Transverse colon (tissue), 4 donors: Measurements from ENCODE around the gene MC1R. TPM values are rescaled to one million over a fixed set of nuclear protein-coding genes. Genes with fewer than 3 reads are reported as not detected.

Experiments used
- DNase-seq: peaks from one replicate; pipeline ENCODE4 v3.0.0-alpha.2; 2019
- H3K27ac ChIP-seq, 4 donors: fragments of 200-600 bp; sonication (generic); 2 replicates each; pipeline ENCODE4 v1.5.1; 2016 to 2018; ENCODE audit warnings: inconsistent platforms in 4 of 4
- H3K27me3 ChIP-seq: fragments of 200-600 bp; sonication (generic); 2 replicates; pipeline ENCODE4 v1.5.1; 2017; ENCODE audit warnings: inconsistent platforms
- H3K36me3 ChIP-seq, 4 donors: fragments of 200-600 bp; sonication (generic); 2 replicates each; pipeline ENCODE4 v1.5.1; 2017 to 2019; ENCODE audit warnings: inconsistent platforms in 4 of 4
- H3K4me1 ChIP-seq, 4 donors: fragments of 200-600 bp; sonication (generic); 2 replicates each; pipeline ENCODE4 v1.5.1; 2017 to 2020; ENCODE audit warnings: inconsistent platforms in 4 of 4
- H3K4me3 ChIP-seq, 4 donors: fragments of 200-600 bp; sonication (generic); 1 replicate in 1 of 4; 2 replicates in 3 of 4; pipeline versions ENCODE4 v1.5.1 to v1.6.1; 2017 to 2019; ENCODE audit warnings: inconsistent platforms in 4 of 4
- H3K9me3 ChIP-seq, 2 donors: fragments of 200-600 bp; sonication (generic); 2 replicates each; pipeline ENCODE4 v1.5.1; 2017 to 2019; ENCODE audit warnings: inconsistent platforms in 2 of 2
- CTCF ChIP-seq, 5 experiments: fragments of 200-600 bp in 3 of 5; fragments of 450-650 bp in 2 of 5; sonication (generic) in 3 of 5; IDR thresholded peaks; 1 replicate in 2 of 5; 2 replicates in 3 of 5; pipeline ENCODE4 v1.5.1; 2016 to 2017; ENCODE audit warnings: antibody characterized with exemption in 5 of 5, inconsistent platforms in 3 of 5, mild to moderate bottlenecking in 2 of 5, moderate library complexity in 1 of 5
- EP300 ChIP-seq: sonication (generic); formaldehyde crosslinking; IDR thresholded peaks from one replicate; pipeline ENCODE4 v1.6.1; 2017; ENCODE audit warnings: antibody characterized with exemption, low read depth
- POLR2A ChIP-seq: fragments of 450-650 bp; IDR thresholded peaks from one replicate; pipeline ENCODE4 v1.6.1; 2016; ENCODE audit warnings: antibody characterized with exemption, mild to moderate bottlenecking, moderate library complexity
- POLR2AphosphoS5 ChIP-seq, 3 donors: sonication (generic); formaldehyde crosslinking; IDR thresholded peaks; one replicate each; pipeline ENCODE4 v1.6.1; 2016; ENCODE audit warnings: antibody characterized with exemption in 3 of 3
- WGBS, 2 donors: methylation state at CpG; one replicate each; pipeline ENCODE4 v1.1.5; 2018; ENCODE audit warnings: low coverage in 1 of 2; 5-methylcytosine and 5-hydroxymethylcytosine counted together
- in situ Hi-C, 4 donors: fragments of 200-750 bp; cut with MboI; loops; one replicate each; pipeline versions ENCODE4 v1.15.0 to v1.15.1; 2017; ENCODE audit warnings: low sequenced_read_pairs in 3 of 4, low pct_ligation_motif_present in 1 of 4, low pct_unique_long_range_greater_than_20kb in 1 of 4
- intact Hi-C: fragments of 100-400 bp; cut with DNase I; formaldehyde crosslinking; loops from one replicate; pipeline ENCODE4 v1.15.1; 2023; ENCODE audit warnings: low total_unique reads
- total RNA-seq, 4 donors: library from RNA; depleted of rRNA; stranded (reverse); fragments of >200 nt; gene quantifications; one replicate each; pipeline ENCODE4 v1.1.0, GENCODE V29; 2016

The MC1R gene
- total RNA-seq, 4 donors from 2014 or later, result 2.9 to 7.2 (median 6.7) TPM

GRCh38 chr16:89903908-89904515 lies 14.7 kb upstream of the MC1R start:
- Histone ChIP-seq H3K27ac (no peak overlapping the region), H3K36me3 (peaks cover 0 to 54% (median 28%) of the 10 kb centered on the region in 4 donors), H3K27me3 (no peaks in the 10 kb centered on the region), H3K4me3 (no peak overlapping the region), H3K4me1 (no peaks in the 10 kb centered on the region), H3K9me3 (no peaks in the 10 kb centered on the region)
- TF ChIP-seq CTCF (IDR thresholded peaks at IDR 0.05) (no peak), POLR2A (no peak), POLR2AphosphoS5 (IDR thresholded peaks at IDR 0.05) (no peak), EP300 (no peak)
- intact Hi-C loops (no loop called here), in situ Hi-C loops (no loop called here)
- WGBS, 2 donors, result 92% methylated on average over 19 of the region's 19 CpGs; no CpG with 5 or more reads in 1 of the 2 donors
- DNase-seq, result no peak

DNA sequence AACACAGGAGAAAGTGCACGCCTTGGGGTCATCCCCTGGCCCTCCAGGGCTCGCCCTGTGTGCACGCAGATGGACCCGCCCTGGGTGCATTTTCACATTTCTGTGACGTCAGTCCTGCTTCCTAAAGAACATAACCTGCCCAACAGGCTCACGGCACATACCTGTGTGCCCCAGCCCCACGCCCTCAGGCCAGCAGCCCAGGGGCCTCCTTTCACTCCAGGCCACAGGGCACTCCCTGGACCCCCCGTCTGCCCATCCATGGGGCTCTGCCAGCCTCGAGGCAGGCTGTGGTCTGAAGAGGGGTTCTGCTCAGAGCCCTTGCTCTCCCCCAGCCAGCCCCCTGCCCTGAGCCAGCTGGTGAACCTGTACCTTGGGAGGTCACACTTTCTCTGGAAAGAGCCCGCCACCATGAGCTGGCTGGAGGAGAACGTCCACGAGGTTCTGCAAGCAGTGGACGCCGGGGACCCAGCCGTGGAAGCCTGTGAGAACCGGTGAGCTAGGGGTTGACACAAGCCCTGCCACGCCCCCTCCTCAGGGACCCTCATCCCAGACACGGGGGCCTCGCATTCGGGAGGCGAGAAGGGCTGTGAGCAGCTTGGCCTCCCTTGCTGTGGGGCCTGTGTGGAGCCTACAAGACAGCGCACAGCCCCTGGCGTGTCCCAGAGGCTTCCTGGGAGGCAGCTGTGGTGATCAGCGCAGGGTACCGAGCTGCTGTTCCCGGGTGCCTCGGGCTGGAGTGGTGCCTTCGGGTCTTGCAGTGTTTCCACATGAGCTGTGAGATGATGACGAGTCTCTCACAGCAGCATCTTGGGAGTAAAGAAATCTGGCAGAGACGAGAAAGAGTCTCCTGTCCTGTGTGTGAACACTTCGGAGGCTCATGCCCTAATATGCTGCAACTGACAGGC lies 13.8 kb upstream of the MC1R start:
- TF ChIP-seq CTCF (IDR thresholded peaks at IDR 0.05) (no peak), POLR2A (no peak), EP300 (no peak), POLR2AphosphoS5 (IDR thresholded peaks at IDR 0.05) (no peak)
- WGBS, 2 donors, result 89% methylated on average over 31 of the region's 31 CpGs; no CpG with 5 or more reads in 1 of the 2 donors
- H3K36me3 ChIP-seq, result peaks cover 0 to 47% (median 24%) of the 10 kb centered on the region in 4 donors
- H3K4me1 ChIP-seq, result peaks cover 0 to 1% (median 0%) of the 10 kb centered on the region in 4 donors
- no peak for DNase-seq
- no peak overlapping the region for H3K27ac ChIP-seq
- intact Hi-C loops, result no loop called here
- no peak overlapping the region for H3K4me3 ChIP-seq
- in situ Hi-C loops, result no loop called here
- H3K9me3 ChIP-seq, result no peaks in the 10 kb centered on the region
- H3K27me3 ChIP-seq, result no peaks in the 10 kb centered on the region

DNA sequence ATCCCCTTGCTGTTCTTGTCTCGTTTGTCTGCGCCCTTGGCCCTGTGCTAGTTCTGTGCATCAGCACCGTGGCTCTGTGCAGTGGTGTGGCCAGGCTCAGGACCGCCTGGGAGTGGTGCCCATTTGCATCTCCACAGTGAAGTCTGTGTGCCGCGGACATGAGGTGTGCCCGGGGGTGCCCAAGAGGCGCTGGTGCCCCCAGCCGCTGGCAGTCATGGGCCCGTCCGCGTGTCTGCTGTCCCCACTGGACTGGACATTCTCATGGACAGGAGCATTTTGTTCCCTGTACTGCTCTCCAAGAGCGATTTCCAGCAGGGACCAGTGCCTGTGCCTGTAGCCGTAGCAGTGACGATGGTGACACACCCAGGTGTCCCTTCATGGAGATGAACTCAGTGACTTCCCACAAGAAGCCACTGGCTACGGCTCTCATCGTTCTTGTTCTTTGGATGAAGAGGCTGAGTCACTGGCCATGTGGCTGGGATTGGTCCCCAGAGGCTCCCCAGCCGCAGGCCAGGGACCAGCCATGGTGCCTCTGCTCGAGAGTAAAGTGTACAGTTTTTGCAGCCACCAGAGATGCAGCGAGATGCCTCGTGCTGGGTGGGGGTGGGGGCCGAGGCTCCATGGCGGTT lies 13.0 kb upstream of the MC1R start:
- 94% methylated on average over 20 of the region's 23 CpGs; no CpG with 5 or more reads in 1 of the 2 donors for WGBS, 2 donors
- no peaks in the 10 kb centered on the region for H3K9me3 ChIP-seq
- DNase-seq, result no peak
- peaks cover 0 to 40% (median 20%) of the 10 kb centered on the region in 4 donors for H3K36me3 ChIP-seq
- H3K4me1 ChIP-seq, result peaks cover 0 to 5% (median 2%) of the 10 kb centered on the region in 4 donors
- intact Hi-C loops, result no loop called here
- H3K27ac ChIP-seq, result no peak overlapping the region
- no peak overlapping the region for H3K4me3 ChIP-seq
- TF ChIP-seq POLR2AphosphoS5 (IDR thresholded peaks at IDR 0.05) (no peak), EP300 (no peak), POLR2A (no peak), CTCF (IDR thresholded peaks at IDR 0.05) (no peak)
- H3K27me3 ChIP-seq, result no peaks in the 10 kb centered on the region
- in situ Hi-C loops, result no loop called here
